GM19351 (cell line): ENCODE measurements around the gene OR1I1.
"Not testable (repeated sequence)": the region's sequence is repeated elsewhere in the genome, so short reads cannot be mapped to it uniquely, and the experiment has no call there.

Experiments used
- ATAC-seq: cut with Tn5 transposase; IDR thresholded peaks from one replicate; pipeline ENCODE4 v1.9.1; 2021; ENCODE audit warnings: mild to moderate bottlenecking, moderate library complexity; ENCODE audit not compliant: unreplicated experiment

The OR1I1 gene, protein sequence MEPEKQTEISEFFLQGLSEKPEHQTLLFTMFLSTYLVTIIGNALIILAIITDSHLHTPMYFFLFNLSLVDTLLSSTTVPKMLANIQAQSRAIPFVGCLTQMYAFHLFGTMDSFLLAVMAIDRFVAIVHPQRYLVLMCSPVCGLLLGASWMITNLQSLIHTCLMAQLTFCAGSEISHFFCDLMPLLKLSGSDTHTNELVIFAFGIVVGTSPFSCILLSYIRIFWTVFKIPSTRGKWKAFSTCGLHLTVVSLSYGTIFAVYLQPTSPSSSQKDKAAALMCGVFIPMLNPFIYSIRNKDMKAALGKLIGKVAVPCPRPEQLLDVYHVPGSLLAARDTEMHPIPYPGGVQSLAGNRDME

DNA sequence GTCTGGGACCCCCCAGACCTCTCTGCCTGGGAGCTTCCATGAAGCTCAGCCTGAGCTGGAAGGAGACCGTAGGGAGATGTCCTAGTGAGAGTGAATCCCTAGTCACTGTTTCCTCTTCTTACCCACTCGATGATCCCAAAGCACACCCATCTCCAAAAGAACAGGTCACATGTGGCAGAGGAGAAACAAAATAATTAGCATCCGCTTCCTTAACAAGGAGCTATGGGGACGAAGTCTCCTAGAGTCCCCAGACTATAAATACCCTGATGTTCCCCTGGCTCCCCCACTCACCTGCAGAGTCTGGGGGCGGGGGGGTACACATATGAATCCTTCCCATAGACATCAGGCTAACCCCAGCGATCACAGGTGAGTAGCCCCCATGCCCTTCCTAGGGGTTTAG, at the start of gene OR1I1:
Gene OR1I1 (plus strand): TSS at position 301 of the 400 bp plus-strand sequence. CDS start 4,855 bp downstream, outside the sequence.
- ATAC-seq: no peak

DNA sequence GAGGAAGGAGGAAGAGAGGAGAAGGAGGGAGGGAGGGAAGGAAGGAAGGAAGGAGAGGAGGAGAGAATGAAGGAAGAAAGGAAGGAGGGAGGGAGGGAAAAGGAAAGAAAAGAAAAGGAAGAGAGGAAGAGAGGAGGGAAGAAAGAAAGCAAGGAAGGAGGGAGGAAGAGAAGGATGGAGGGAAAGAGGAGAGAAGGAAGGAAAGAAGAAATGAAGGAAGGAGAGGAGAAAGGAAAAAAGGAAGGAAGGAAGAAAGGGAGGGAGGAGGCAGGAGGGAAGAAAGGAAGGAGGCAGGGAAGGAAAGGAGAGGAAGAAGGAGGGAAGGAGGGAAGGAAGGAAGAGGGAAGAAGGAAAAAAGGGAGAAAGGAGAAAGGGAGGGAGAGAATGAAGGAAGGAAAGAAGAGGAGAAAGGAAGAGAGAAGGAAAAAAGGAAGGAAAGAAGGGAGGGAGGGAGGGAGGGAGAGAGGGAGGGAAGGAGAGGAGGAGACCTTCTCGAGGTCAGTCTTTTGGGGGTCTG, 46.2 kb upstream of the OR1I1 start:
- no peak for ATAC-seq

DNA sequence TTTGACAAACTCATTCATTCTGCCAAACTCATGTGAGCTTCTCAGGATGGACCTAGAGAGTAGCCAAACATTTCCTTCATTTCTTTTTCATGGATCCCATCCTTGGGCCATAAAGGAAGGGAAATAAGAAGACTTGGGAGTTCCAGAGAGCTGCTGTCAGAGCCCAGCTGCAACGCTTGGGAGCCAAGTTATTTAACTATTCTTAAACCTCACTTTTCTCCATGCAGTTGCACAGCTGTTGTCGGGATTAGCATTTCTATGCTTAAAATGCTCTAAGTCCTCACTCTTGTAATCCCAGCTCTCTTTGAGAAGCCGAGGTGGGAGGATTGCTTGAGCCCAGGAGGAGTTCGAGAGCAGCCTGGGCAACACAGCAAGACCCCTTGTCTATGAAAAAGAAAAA, 44.4 kb upstream of the OR1I1 start:
- ATAC-seq: no peak

DNA sequence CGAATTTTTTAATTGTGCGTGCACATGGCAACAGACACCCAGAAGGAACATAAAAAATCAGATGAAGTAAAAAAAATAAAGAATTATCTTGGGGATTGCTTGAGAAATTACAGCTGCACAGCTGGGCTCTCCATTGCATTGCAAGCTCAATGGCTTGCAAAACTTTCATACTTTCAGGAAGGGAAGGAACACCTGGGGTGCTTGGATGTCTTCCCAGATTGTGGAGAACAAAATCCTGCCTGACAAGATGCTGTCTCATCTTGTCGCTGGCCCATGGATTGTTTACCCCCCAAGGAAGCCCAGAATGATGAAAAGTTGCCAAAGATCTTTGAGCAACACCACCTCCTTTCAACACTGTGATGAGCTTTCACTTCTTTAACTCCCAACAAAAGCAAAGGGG, 43.7 kb upstream of the OR1I1 start:
- ATAC-seq: no peak

DNA sequence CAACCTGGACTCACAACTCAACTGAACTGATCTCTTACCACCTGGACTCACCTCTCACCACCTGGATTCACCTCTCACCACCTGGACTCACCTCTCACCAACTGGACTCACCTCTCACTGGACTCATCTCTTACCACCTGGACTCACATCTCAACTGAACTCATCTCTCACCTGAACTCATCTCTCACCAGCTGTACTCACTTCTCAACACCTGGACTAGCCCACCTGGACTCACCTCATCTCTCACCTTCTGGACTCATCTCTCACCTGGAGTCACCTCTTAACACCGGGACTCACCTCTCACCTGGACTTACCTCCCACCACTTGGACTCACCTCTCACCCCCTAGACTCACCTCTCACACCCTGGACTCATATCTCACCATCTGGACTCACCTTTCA, 40.0 kb upstream of the OR1I1 start:
- ATAC-seq: no peak

DNA sequence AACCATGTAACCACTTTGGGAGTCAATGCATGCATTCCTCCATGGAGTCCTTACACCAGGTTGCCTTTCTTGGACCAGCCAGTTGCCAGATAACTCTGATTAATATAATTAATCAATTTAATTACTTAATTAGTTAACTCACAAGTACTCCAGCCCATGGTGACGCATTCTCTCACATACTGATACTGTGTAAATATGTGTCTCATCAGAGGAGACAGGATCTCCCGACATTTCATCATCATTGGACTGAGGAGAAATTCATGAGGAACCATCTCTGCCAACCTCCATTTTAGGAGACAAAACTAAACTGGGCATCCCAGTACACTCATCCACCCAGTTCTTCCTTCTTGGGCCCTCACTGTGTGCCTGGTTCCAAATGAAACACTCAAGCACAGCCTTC, 39.2 kb upstream of the OR1I1 start:
- no peak for ATAC-seq

DNA sequence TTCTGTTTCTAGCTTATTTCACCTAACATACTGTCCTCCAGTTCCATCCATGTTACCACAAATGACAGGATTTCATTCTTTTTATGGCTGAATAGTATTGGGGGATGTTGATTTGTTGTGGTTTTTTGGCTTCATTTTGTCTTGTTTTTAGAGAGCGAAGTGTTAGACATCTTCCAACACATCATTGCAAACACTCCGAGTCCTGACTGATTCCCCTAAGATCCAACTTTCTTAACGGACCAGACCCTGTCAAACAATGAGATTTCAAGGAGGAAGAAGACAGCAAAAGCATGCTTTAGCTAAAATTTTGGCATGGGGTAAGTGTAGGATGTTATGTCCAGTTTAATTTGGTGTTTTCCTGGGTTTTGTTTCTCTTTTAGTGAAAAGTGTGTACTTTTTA, 36.5 kb upstream of the OR1I1 start:
- ATAC-seq: no peak

DNA sequence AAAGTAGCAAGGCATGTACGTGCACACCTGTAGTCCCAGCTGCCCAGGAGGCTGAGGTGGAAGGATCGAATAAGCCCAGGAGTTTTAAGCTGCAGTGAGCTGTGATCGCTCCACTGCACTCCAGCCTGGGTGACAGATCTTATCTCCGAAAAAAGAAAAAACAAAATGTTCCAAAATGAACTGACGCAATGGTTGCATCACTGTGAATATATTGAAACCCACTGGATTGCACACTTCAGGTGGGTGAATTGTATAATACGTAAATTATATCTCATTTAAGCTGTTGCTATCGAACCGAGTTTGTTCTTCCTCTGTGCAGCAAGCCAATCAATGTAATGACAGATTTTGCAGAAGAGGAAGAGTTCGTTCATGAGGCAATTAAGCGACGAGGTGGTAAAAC, 34.3 kb upstream of the OR1I1 start:
- ATAC-seq: no peak

DNA sequence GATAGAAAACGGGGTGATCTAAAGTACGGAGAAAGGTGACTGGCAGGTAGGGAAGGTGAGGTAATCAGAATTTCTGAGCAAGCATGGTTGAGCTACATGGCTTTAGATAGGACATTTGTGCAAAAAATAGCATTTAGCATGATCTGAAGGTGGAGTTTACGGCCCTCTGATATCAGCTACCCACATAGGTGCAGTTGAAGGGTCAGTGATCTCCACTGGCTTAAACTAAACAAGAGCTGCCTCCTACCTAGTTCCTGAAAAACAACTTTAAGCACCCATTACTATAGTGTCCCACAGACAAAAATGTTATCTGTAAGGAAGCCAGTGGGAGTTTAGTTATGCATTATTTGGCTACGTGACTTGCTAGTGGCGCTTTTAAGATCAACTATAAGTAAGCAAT, 33.9 kb upstream of the OR1I1 start:
- no peak for ATAC-seq

DNA sequence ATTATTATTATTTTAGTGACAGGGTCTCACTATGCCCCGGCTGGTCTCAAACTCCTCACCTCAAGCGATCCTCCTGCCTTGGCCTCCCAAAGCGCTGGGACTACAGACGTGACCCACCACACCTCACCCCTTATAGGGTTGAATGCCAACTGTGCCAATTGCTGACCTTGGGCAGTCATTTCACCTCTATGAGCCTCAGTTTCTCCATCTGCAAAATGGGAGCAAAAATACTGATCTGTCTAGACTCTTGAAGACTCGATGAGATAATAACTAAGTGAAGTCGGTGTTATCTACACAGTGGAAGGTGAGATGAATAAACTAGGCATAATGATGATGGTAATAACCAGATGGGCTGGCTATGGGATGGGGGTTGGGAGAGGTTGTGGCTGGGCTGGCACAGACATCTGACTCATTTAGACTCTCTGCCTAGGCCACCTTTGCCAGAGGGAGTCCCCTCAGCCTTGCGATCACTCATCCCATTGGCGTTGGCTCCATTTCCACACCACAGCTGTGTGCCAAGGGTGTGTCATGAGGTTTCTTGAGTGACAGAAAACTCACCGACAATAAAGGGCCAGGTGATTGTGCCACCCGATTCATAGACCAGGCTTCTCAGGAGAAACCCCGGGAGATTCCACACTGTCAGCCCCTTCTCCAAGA, 33.0 kb upstream of the OR1I1 start, which contains the start of gene CASP14:
Gene CASP14 (plus strand): TSS at position 596 of the 657 bp plus-strand sequence. CDS start 2,772 bp downstream, outside the sequence.
- no peak for ATAC-seq

DNA sequence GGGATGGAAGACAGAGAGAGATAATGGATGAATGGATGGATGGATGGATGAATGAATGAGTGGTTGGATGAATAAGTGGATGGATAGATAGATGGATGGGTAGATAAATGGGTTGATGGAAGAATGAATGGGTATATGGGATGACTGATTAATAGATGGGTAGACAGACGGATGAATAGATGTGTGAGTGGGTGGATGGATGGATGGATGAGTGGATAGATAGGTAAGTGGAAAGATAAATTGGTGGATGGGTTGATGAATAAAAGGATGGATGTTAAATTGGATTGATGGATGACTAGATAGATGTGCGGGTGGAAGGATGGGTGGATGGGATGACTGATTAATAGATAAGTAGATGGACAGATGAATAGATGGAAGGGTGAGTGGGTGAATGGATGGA, 31.4 kb upstream of the OR1I1 start:
- ATAC-seq: no peak

DNA sequence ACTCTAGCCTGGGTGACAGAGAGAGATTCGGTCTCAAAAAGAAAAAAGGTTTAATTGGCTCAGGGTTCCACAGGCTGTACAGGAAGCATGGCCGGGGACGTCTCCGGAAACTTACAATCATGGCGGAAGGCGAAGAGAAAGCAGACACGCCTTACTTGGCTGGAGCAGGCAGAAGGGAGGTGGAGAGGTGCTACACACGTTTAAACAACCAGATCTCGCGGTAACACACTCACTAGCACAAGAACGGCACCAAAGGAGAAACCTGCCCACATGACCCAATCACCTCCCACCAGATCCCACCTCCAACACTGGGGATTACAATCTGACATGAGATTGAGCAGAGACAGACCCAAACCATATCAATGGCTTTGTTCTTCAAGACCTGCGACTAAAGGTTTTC, 20.0 kb upstream of the OR1I1 start:
- no peak for ATAC-seq

DNA sequence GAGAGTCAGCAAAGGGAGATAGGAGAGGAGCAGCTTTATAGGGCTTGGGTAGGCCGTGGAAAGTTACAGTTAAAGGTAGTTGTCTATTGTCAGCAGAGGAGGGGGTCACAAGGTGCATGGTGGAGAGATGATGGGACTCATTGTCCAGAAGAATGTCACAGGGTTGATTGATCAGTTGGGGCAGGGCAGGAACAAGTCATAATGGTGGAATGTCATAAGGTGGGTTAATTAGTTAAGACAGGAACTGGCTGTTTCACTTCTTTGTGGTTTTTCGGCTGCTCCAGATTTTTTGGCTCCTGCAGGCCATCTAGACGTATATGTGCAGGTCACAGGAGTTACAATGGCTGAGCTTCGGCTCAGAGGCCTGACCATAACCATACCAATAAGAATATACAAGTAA, 11.6 kb upstream of the OR1I1 start:
- ATAC-seq: not testable (repeated sequence)

DNA sequence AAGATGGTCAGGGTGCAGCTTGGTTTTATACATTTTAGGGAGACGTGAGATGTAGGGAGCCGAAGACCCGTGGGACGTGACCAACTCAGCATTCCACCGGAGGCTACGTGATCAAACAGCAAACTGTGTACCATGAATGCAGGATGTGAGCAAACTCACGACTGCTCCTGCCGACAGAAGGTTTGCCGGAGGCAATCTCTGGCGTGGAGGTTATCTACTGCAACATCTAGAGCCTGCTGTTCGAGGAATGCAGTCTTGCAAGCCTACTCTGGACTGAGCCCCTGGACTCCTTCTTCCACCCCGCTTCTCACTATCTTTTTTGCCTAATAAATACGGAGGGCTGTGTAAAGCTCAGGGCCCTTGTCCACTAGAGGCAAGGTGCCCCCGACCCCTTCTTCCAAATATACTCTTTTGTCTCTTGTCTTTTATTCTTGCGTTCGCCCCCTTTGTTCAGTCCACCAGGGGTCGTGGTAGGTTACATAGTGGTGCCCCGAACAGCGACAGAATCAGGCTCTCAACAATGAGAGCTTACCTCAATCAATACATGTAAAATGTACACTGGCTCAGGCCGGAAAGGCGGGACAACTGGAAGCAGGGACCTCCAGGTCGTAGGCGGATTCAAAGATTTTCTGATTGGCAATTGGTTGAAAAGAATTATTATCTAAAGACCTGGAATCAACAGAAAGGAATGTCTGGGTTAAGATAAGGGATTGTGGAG, 8.9 kb upstream of the OR1I1 start:
- ATAC-seq: no peak

DNA sequence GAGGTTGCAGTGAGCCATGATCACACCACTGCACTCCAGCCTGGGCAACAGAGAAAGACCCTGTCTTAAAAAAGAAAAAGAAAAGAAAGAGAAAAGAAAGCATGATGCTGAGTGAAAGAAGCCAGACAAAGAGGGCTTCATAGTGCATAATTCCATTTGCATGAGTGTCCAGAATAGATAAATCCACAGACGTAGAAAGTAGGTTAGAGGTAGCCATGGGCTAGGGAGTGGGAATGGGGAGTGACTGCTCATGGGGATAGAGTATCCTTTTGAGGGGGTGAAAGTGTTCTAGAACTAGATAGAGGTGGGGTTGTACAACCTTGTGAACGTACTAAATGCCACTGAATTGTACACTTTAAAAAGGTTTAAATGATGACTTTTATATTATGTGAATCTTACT, 7.6 kb upstream of the OR1I1 start:
- no peak for ATAC-seq

DNA sequence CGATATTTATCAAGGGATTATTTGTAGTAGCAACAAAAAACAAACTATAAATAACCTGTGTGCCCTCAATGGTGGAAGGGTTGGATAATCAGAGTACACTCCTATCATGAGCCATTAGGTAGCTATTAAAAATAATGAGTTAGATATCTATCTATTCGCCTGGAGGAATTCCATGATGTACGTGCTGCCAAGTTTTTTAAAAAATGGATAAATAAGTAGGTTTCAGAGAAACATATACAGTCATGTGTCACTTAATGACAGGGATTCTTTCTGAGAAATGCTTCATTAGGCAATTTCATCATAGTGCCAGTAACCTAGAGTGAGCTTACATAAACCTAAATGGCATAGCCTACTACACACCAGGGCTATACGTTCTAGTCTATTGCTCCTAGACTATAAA, 6.2 kb upstream of the OR1I1 start:
- ATAC-seq: no peak

DNA sequence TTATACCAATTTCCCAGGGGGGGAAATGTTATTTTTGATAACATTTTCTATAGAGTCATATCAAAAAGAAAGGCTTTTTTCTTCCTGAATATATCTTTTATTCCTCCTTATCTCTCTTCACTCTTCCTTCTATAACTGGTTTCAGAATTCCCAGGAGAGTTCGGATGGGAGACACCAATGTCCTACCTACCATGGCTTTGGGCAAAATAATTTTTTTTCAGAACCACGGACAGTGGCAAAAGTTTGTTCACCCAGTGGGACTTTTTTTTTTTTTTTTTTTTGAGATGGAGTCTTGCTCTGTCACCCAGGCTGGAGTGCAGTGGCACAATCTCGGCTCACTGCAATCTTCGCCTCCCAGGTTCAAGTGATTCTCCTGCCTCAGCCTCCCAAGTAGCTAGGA, 2.0 kb upstream of the OR1I1 start:
- ATAC-seq: not testable (repeated sequence)

DNA sequence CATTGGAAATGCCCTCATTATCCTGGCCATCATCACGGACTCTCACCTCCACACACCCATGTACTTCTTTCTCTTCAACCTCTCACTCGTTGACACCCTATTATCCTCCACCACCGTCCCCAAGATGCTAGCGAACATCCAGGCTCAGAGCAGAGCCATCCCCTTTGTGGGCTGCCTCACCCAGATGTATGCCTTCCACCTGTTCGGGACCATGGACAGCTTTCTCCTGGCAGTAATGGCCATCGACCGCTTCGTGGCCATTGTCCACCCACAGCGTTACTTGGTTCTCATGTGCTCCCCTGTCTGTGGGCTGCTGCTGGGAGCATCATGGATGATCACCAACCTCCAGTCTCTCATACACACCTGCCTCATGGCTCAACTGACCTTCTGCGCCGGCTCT, 5.2 kb downstream of the OR1I1 start:
- ATAC-seq: no peak

DNA sequence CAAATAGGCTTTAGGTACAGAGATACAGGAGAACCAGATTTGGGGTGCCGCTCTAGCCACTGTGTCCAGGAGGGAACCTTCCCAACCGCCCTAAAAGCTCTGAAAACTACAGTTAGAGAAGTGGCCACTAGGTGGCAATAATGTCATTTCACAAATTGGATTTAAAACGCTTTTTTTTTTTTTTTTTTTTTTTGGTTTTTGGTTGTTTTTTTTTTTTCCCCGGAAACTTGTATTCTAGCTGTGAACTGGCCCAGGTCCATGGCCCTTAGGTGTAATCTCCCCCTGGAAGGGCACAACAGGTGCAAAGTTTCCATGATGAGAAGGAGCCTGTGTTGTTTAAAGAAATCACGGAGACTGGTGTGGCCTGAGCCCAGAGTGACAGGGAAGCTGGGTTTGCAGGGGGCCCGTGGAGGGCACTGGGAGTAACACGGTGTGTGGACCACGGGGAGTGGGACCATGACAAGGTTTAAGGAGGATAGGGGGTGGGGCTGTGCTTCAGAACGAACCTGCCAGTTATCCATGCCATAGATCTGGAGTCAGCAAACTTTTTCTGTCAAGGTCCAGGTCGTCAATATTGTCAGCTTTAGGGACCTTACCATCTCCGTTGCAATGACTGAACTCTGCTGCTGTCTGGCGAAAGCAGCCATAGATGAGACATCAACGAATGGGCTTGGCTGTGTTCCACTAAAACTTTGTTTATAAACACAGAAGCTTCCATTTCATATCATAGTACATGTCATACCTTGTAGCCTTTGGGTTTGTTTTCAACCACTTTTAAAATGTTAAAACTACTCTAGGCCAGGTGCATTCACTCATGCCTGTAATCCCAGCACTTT, 10.1 kb downstream of the OR1I1 start:
- ATAC-seq: no peak

DNA sequence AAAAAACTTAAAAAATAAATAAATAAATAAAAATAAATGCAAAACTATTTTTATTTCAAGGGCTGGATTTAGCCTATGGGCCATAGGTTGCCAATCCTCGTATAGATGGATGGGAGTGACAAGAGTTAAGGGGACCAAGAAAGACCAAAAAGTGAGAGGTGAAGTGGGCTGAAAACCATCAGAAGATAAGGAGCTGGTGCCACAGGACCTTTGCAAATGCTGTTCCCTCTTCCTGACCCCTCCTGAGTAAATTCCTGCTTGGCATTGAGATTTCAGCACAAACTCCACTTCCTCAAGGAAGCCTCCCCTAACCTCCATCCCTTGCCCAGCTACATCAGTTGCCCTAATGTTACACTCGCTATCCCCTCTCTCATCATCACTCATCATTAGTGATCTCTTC, 11.0 kb downstream of the OR1I1 start:
- ATAC-seq: no peak

DNA sequence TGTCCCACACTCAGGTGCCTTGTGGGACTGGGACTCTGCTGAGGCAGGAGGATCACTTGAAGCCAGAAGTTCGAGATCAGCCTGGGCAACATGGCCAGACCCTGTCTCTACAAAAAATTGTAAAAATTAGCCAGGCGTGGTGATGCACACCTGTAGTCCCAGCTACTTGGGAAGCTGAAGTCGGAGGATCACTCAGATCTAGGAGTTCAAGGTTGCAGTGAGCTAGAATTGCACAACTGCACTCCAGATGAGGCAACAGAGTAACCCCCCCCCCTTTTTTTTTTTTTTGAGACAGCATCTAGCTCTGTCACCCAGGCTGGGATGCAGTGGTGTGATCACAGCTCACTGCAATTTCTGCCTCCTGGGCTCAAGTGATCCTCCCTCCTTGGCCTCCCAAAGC, 14.2 kb downstream of the OR1I1 start:
- ATAC-seq: no peak
